Stimulated activated naive CD8-positive, alpha-beta T cell treated with anti-CD3 and anti-CD28 coated beads, Interleukin-15, Interleukin-2, amounts not matched to agents 100 U/mL and 50 U/mL, for 24 hours (primary cell): ENCODE measurements around the gene SLCO1C1.
"Not testable (repeated sequence)": the region's sequence is repeated elsewhere in the genome, so short reads cannot be mapped to it uniquely, and the experiment has no call there.

Experiments
- ATAC-seq: fragments of 150-1000 bp; cut with Tn5 transposase; one replicate; pipeline ENCODE4 v1.10.0; 2021
- DNase-seq: peaks from one replicate; pipeline ENCODE4 v3.0.0; 2021

The SLCO1C1 gene, protein sequence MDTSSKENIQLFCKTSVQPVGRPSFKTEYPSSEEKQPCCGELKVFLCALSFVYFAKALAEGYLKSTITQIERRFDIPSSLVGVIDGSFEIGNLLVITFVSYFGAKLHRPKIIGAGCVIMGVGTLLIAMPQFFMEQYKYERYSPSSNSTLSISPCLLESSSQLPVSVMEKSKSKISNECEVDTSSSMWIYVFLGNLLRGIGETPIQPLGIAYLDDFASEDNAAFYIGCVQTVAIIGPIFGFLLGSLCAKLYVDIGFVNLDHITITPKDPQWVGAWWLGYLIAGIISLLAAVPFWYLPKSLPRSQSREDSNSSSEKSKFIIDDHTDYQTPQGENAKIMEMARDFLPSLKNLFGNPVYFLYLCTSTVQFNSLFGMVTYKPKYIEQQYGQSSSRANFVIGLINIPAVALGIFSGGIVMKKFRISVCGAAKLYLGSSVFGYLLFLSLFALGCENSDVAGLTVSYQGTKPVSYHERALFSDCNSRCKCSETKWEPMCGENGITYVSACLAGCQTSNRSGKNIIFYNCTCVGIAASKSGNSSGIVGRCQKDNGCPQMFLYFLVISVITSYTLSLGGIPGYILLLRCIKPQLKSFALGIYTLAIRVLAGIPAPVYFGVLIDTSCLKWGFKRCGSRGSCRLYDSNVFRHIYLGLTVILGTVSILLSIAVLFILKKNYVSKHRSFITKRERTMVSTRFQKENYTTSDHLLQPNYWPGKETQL

DNA sequence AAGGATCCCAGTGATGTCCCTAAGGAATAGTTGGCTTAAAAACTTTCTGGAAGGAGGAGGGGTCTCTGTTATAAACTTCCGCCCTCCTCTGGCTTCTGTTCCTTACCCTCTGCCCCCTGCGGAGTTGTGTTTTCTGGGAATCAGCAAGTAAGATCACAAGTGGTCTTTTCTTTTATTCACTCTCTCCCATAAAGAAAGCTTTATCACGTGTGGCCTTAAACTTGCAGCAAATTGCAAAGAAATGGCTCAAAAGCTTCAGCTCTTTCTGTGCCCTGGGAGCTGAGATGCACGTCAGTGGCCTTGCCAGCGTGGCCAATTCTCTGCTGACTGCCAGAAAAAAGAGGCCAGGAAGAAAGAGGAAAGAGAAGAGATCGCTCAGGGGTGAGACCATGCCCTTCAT, at the start of gene SLCO1C1:
Gene SLCO1C1 (plus strand): TSS at position 101 of the 400 bp plus-strand sequence. CDS start 4,245 bp downstream, outside the sequence.
- ATAC-seq (no peak), DNase-seq (no peak)

DNA sequence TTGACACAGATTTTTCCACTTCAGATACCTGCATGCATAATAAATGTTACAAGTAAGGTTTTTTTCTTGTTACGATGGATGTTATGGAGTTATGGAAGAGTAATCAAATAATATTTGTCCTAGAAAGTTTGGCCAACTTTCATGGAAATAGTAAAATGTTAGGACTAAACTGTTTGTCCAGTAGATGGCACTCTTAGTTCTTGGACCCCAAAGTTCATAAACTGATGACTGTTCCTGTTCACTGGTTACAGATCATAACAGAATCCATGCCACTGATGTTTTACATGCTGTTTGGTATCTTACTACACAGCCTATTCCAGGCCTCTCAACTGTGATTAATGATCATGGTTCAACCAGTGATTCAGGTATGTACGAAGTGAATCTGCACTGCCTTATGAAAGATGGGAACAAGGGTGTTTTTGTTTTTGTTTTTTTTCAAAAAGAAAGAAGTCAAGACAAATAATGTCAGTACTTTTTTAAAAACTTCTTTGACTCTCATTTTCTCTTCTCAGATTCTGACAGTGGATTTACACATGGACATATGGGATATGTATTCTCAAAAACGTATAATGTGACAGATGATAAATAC, 48.8 kb upstream of the SLCO1C1 start:
- ATAC-seq = no peak
- no peak for DNase-seq

DNA sequence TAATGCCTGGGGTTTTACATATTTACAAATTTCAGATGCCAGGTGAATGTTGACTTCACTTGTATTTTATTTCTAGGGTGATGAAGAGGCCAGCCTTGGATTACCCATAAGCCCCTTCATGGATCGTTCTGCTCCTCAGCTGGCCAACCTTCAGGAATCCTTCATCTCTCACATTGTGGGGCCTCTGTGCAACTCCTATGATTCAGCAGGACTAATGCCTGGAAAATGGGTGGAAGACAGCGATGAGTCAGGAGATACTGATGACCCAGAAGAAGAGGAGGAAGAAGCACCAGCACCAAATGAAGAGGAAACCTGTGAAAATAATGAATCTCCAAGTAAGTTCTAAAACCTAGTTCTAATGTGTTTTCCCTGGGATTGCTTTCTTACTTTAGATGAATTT, 41.3 kb upstream of the SLCO1C1 start:
- no peak for DNase-seq
- ATAC-seq = no peak

DNA sequence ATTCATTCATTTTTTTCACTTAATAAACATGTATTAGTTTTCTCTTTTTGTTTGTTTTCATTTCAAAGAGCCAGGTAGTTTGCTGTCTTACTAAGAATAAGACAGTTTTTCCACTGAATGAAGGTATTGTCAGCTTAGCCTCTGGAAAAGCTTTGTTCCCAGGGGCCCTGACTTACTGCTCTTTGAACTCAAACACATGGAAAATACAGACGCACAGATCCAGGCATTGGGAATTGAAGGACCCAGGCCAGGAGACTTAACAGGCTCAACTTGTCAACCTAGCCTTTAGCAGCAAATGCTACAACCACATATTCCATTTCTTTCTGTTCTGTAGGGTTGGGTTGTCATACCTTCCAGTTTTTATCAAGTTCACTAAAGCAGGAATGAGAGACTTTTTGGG, 38.5 kb upstream of the SLCO1C1 start:
- DNase-seq = no peak
- no peak for ATAC-seq

DNA sequence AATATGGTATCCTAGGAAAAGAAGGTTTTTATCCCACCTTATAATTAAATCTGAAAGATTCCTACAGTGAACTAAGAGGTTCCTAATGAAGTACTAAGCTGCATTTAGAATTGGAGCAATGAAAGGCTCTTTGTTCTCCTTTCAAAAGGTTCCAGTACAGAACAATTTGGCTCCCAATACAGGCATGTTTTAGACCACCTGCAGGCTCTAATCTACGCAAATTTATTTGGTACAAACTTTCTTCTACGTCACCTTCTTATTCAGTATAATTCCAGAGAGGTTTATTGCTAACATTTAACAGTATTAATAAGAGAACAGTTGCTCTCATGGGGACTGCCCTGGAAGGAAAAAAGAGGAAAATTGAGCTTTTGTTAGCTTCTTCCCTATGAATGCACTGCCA, 37.6 kb upstream of the SLCO1C1 start:
- ATAC-seq (no peak), DNase-seq (no peak)

DNA sequence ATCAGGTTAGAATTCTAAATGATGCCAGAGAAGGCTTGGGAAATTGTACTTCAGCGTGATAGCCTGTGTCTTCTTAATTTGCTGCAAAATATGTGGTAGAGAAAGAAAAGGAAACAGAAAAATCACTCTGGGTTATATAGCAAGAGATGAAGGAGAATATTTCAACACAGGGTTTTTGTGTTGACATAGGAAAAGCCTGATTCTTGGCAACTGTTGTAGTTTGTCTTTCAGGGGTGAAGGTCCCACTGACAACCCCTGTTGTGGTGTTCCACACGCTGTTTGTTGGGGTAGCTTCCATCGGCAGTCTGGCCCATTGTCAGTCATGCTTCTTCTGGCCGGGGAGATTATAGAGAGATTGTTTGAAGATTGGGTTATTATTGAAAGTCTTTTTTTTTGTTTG, 13.8 kb upstream of the SLCO1C1 start:
- ATAC-seq (no peak), DNase-seq (no peak)

DNA sequence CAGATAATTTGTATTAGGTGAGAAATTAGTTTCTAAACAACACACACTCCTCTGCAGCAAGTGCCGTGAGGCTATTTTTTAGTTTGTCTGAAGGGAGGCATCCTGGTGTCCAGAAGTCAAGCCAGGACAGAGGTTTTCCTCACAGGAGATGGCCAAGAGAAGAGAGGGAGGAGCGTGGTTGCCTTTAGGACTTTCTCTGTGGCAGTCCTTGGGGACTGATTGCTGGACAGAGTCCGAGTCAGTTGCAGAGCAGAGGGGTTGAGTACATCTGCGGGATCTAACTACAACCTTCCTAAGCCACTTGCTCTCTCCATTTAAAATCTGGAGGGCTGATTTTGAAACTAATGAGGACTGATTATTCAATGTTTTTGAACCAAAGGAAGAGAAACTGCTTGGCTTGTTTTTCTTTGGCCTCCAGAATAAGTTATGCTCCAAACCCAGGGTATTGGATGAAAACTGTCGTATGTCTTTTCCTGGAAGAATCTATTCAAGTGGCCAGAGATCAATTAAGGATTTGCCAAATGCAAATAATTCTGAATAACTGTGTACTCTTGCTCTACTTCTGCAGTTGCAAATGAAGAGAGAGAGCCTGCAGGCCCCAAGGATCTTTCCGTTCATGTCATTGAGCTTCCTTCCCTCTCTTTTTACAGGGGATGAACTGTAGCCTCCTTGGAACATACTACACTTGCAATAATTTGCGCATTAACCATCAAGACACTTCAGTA, 1.2 kb downstream of the SLCO1C1 start:
- ATAC-seq (no peak), DNase-seq (no peak)

DNA sequence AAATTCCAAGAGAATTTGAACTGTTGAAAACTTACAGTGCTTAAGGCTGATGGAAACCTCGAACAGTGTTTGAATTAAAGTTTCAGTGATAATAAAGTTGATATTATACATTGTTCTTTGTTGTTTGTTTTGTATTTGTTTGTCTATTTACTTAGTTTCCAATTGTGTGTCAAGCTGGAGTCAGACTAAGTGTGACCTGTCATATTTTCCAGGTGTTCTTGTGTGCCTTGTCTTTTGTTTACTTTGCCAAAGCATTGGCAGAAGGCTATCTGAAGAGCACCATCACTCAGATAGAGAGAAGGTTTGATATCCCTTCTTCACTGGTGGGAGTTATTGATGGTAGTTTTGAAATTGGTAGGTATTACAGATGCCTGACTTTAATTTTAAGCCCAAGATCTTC, 6.0 kb downstream of the SLCO1C1 start:
- ATAC-seq (no peak), DNase-seq (no peak)

DNA sequence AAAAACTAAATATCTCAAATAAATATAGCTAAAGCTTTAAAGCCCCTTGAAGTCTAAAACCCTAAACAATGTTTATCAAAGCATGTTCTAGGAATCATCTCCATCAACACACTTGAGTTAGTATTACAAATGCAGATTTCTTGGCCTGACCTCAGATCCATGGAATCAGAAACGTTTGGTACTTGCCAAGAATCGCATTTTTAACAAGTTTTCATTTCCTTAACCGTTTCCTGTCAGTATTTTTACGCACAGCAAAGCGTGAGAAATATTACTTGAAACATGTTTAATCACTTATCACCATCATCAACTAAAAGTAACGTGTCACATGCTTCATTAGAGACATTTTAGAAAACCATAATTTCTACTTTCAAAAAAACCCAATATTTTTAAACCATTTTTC, 9.7 kb downstream of the SLCO1C1 start:
- no peak for DNase-seq
- no peak for ATAC-seq

DNA sequence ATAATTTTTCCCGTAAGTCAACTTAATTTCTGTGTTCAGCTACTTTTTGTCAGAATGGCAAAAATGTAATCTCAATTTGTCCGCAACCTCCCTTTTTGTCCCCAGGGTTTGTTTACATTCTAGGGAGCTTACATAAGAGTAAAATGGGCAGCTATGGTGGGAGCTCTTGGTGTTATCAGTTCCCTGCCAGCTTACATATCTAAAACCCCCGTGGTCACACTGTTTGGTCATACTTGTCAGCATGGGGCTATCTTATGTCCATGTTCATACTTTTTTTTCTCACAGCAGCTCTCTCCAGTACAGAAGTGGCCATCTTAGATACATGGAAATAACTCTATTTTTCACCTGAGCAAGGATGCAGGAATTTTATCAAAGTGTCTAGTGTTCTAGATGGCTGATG, 16.7 kb downstream of the SLCO1C1 start:
- DNase-seq = no peak

DNA sequence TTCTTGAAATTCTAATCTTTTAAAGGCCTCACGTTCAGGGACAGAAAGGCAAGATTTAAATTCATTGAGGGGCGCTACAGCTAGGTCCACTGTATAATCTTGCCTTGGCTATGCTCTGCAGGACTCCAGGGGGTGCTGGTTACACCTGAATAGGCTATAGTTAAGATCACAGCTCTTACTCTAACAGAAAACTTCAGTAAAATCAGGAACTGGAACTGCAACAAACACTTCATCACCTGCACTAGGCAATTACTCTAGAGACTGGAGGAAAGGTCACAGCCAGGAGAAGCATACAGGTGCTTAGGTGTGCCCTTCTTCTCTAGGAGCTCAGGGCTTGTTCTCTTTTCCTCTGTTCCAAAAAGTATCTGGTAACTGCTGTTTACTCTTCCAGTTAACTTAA, 20.9 kb downstream of the SLCO1C1 start:
- DNase-seq (no peak), ATAC-seq (no peak)

More for the DNA sequence above, 16.7 kb downstream of the SLCO1C1 start:
- ATAC-seq = no peak

DNA sequence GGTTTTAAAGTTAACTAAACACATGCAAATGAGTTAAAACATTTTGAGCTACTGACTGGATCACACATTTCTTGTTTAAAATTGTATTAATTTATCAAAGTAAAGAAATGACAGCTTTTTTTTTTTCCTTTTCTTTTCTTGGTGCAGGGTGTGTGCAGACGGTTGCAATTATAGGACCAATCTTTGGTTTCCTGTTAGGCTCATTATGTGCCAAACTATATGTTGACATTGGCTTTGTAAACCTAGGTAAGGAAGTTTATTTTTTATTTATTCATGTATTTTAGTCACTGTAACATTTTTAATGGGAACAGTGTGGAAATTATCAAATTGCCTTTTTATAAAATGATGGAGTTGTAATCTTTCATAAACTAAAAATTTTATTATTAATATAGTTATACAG, 21.9 kb downstream of the SLCO1C1 start:
- ATAC-seq (no peak), DNase-seq (no peak)

DNA sequence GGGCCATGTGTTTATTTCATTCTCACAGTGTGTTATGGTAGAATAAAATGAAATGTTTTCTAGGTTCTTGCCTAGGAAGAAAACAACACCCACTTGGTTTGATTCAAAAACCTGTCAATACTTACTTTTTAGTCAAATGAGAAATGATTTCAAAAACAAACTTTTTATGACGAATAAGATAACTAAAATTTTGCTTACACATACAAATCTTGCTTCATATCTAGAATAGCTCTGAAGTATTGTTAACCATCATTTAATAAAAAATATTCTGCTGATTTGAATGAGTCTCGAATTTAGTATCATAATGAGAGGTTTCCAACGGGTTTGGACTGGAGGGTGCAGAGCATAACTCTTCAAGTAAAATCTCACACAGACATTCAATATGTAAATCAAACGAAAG, 23.2 kb downstream of the SLCO1C1 start:
- no peak for ATAC-seq
- no peak for DNase-seq

DNA sequence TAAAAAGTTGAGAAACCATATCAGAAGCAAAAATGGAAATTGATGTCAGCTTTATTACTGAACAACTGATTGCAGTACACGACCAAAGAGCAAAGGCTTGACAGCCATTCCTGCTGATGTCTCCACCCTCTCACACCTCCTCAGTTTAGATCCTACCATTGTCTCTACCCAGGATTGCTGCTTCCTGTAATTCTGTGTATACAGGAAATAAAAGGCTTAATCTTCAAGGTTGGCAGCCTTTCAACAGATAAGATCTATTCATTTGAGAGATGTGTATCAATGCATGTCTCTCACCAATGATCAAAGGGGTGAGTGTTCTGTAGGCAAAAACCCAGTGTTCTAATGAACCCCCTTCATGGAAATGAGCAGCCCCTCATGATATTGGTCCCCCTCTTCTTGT, 27.0 kb downstream of the SLCO1C1 start:
- ATAC-seq = no peak
- no peak for DNase-seq

DNA sequence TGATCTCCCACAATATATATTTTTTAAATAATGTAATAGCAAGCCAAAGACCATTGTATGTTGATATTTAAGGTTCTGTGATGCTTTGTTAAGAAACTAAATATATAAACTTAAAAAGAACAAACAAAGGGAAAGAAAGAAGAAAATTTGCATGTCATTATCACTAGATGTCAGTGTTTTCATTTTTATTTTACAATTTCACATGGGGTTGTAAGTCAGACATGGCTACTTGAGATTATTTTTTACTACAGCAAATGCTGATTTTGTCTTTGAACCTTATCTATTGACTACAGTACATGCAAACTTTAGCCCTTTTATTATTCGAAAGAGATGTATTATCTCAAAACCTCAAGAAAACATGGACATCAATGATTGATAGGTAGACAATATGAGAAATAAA, 36.1 kb downstream of the SLCO1C1 start:
- ATAC-seq (no peak), DNase-seq (no peak)

DNA sequence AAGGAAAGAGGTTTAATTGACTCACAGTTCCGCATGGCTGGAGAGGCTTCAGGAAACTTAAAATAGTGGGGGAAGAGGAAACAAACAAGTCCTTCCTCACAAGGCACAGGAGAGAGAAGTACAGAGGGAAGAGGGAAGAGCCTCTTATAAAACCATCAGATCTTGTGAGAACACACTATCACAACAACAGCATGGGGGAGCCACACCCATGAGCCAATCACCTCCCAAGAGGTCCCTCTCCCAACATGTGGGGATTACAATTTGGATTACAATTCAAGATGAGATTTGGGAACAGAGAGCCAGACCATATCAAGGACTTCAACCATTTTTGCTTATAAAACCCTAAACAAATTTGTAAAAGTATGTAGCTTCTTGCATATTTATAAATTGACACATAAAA, 45.8 kb downstream of the SLCO1C1 start:
- DNase-seq (no peak), ATAC-seq (no peak)

DNA sequence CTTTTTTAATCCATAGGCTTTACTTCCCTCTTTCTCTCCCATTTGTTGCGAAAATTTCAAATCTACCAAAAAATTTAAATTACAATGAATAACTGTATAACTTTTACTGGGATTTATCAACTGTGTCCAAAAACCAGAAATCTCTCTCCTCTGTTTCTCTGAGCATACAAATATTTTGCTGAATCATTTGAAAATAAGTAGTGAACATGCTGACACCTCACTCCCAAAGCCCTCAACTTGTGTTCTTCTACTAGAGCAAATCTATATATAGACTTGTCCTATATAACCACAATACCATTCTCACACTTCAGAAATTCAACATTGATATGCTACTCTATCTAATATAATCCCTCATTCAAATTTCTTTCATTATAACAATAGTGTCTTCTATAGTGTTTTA, 53.1 kb downstream of the SLCO1C1 start:
- DNase-seq (no peak), ATAC-seq (no peak)

DNA sequence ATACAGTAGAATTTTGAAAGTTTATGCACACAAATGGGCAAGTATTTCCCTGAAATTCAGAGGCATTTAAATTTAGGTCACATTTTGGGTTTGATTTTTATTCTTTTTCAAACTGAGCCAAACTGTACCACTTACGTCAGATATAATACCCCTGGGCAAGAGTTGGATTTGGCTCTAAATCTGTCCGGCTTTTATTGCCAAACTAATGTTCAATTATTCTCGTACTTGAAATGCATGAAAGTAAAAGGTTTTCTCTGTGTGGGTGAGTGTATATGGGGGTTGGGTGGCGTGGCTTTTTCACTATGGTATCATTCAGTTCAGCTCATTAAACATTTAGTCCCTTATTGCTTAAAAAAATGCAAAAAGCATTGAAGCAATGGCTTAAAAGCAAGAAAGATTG, 55.9 kb downstream of the SLCO1C1 start:
- ATAC-seq (no peak), DNase-seq (no peak)

DNA sequence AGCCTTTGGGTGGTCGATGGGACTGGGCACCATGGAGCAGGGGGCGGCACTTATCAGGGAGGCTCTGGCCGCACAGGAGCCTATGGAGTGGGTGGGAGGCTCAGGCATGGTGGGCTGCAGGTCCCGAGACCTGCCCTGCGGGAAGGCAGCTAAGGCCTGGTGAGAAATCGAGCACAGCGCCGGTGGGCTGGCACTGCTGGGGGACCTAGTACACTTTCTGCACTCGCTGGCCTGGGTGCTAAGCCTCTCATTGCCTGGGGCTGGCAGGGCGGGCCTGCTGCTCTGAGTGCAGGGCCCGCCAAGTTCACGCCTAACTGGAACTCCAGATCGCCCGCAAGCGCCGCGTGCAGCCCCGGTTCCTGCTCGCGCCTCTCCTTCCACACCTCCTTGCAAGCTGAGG, 82.3 kb downstream of the SLCO1C1 start:
- DNase-seq (no peak), ATAC-seq (no peak)

DNA sequence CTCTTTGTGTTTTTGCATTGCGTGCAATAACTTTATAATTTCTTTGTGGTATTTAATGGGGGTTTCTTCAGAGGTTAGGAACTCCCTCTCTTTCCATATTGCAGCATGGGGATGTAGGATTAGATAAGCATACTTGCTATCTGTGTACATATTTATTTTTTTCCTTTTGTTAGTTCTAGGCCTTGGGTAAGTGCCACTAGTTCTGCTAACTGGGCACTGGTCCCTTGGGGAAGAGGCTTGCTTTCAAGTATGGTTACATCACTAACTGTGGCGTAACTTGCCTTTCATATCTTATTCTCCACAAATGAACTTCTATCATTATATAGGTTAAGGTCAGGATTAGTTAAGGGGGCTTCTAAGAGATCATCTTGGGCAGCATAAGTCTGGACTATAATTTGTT, 83.8 kb downstream of the SLCO1C1 start:
- DNase-seq = no peak
- no peak for ATAC-seq

DNA sequence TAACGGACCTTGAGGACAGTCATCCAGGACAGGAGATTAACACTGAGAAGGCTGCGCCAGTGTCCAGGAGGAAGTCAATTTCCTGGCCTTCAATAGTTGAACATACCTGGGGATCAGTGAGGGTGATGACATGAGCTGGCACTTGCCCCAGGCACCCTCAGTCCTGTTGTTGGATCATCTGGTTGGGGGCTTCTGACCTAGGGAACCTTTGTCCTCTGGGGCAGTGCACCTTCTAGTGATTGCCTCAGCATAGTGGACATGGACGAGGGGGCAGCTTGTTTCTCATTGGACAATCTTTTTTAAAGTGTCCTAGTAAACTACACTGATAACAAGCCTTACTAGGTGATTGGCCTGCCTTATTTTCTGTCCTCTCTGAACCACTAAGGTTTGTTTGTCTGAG, 84.8 kb downstream of the SLCO1C1 start:
- not testable (repeated sequence) for DNase-seq, ATAC-seq

DNA sequence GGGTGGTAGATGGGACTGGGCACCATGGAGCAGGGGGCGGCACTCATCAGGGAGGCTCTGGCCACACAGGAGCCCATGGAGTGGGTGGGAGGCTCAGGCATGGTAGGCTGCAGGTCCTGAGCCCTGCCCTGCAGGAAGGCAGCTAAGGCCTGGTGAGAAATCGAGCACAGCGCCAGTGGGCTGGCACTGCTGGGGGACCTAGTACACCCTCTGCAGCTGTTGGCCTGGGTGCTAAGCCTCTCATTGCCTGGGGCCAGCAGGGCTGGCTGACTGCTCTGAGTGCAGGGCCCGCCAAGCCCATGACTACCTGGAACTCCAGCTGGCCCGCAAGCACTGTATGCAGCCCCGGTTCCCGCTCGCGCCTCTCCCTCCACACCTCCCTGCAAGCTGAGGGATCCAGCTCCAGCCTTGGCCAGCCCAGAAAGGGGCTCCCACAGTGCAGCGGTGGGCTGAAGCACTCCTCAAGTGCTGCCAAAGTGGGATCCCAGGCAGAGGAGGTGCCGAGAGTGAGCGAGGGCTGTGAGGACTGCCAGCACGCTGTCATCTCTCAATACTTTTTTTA, 88.7 kb downstream of the SLCO1C1 start:
- DNase-seq, ATAC-seq: not testable (repeated sequence)
